IMR-90 (cell line): ENCODE results near the gene MFRP. TPM values are rescaled to one million over a fixed set of nuclear protein-coding genes. Genes with fewer than 3 reads are reported as not detected.

Experiments used
- ATAC-seq: fragments of 200-7000 bp; cut with Tn5 transposase; 2 replicates; pipeline ENCODE4 v1.9.1; 2020; ENCODE audit warnings: low read depth, mild to moderate bottlenecking, moderate library complexity
- BruUV-seq: library from RNA; stranded (reverse); fragments of 400-500 nt; replicated peaks from 2 replicates; lab custom pipeline; 2021; lab: Mats Ljungman, UMichigan
- CTCF ChIA-PET: fragments of 300-600 bp; formaldehyde crosslinking; extraction: SDS; loops from one replicate; lab custom pipeline; 2021; ENCODE audit warnings: antibody characterized with exemption; lab: Yijun Ruan, JAX
- POLR2A ChIA-PET: fragments of 300-600 bp; sonication (Branson Sonifier 250); formaldehyde crosslinking; loops from one replicate; lab custom pipeline; 2022; ENCODE audit warnings: antibody characterized with exemption; ENCODE audit not compliant: unreplicated experiment; lab: Charles Lee
- DNase-seq: peaks from one replicate; pipeline ENCODE4 v3.0.0; 2013
- H2AFZ ChIP-seq: replicated peaks from 2 replicates; pipeline ENCODE3; 2013; ENCODE audit warnings: low read length, mild to moderate bottlenecking; ENCODE audit not compliant: poor library complexity
- H2AK5ac ChIP-seq: 2 replicates; pipeline ENCODE4 v1.6.1; 2013; ENCODE audit warnings: low read depth, low read length, inconsistent platforms
- H2AK9ac ChIP-seq: replicated peaks from 2 replicates; pipeline ENCODE3; 2013; ENCODE audit warnings: mild to moderate bottlenecking, low read depth, low read length, moderate library complexity; ENCODE audit not compliant: poor library complexity
- H2BK120ac ChIP-seq: 2 replicates; pipeline ENCODE4 v1.6.1; 2013; ENCODE audit warnings: low read depth, low read length, inconsistent platforms
- H2BK15ac ChIP-seq: 3 replicates; pipeline ENCODE4 v1.6.1; 2013; ENCODE audit warnings: low read depth, low read length, inconsistent platforms
- H2BK20ac ChIP-seq: 2 replicates; pipeline ENCODE4 v1.6.1; 2013; ENCODE audit warnings: low read depth, mild to moderate bottlenecking, inconsistent platforms, low read length, moderate library complexity
- H2BK5ac ChIP-seq: 2 replicates; pipeline ENCODE4 v1.6.1; 2013; ENCODE audit warnings: mild to moderate bottlenecking, low read depth, low read length, inconsistent platforms; ENCODE audit not compliant: poor library complexity, severe bottlenecking
- H3K14ac ChIP-seq: replicated peaks from 2 replicates; pipeline ENCODE4 v1.6.1; 2013; ENCODE audit warnings: low read depth, low read length, inconsistent platforms
- H3K18ac ChIP-seq: 2 replicates; pipeline ENCODE4 v1.6.1; 2013; ENCODE audit warnings: low read depth, low read length, control low read depth
- H3K23ac ChIP-seq: 2 replicates; pipeline ENCODE4 v1.6.1; 2013; ENCODE audit warnings: low read depth, low read length, inconsistent platforms
- H3K27ac ChIP-seq: 2 replicates; pipeline ENCODE4 v1.5.1; 2013; ENCODE audit warnings: mild to moderate bottlenecking, control low read depth, low read length; ENCODE audit not compliant: insufficient read depth
- H3K27me3 ChIP-seq: 2 replicates; pipeline ENCODE4 v1.6.1; 2013; ENCODE audit warnings: low read length; ENCODE audit not compliant: control insufficient read depth, insufficient read depth
- H3K36me3 ChIP-seq: 2 replicates; pipeline ENCODE4 v1.6.1; 2013; ENCODE audit warnings: low read length, mixed read lengths; ENCODE audit not compliant: control insufficient read depth, insufficient read depth
- H3K4ac ChIP-seq: 2 replicates; pipeline ENCODE4 v1.6.1; 2013; ENCODE audit warnings: low read depth, low read length, inconsistent platforms
- H3K4me1 ChIP-seq: 2 replicates; pipeline ENCODE4 v1.6.1; 2013; ENCODE audit warnings: low read length, mixed read lengths; ENCODE audit not compliant: control insufficient read depth, insufficient read depth
- H3K4me2 ChIP-seq: 2 replicates; pipeline ENCODE4 v1.6.1; 2013; ENCODE audit warnings: low read depth, mild to moderate bottlenecking, control low read depth, low read length, moderate library complexity
- H3K4me3 ChIP-seq: 2 replicates; pipeline ENCODE4 v1.5.1; 2013; ENCODE audit warnings: low read depth, mild to moderate bottlenecking, control low read depth, low read length, moderate library complexity; ENCODE audit not compliant: insufficient read depth
- H3K56ac ChIP-seq: 2 replicates; pipeline ENCODE4 v1.6.1; 2013; ENCODE audit warnings: low read length, inconsistent platforms; ENCODE audit not compliant: insufficient read depth; ENCODE audit errors: extremely low read depth
- H3K79me1 ChIP-seq, 2 experiments: 2 replicates each; pipeline ENCODE4 v1.6.1; 2013; ENCODE audit warnings: low read length in 2 of 2, inconsistent platforms in 1 of 2, low read depth in 1 of 2
- H3K9ac ChIP-seq: 2 replicates; pipeline ENCODE4 v1.6.1; 2013; ENCODE audit warnings: low read depth, low read length, control low read depth
- H3K9me1 ChIP-seq: 2 replicates; pipeline ENCODE4 v1.6.1; 2013; ENCODE audit warnings: low read length, inconsistent platforms; ENCODE audit not compliant: insufficient read depth
- H3K9me3 ChIP-seq: 2 replicates; pipeline ENCODE4 v1.6.1; 2013; ENCODE audit warnings: low read length; ENCODE audit not compliant: control insufficient read depth, insufficient read depth
- H4K20me1 ChIP-seq: 2 replicates; pipeline ENCODE4 v1.6.1; 2013; ENCODE audit warnings: low read length, inconsistent platforms; ENCODE audit not compliant: insufficient read depth
- H4K5ac ChIP-seq: 2 replicates; pipeline ENCODE4 v1.6.1; 2013; ENCODE audit warnings: mild to moderate bottlenecking, low read depth, low read length, control low read depth
- H4K8ac ChIP-seq, 2 experiments: 2 replicates each; pipeline ENCODE4 v1.6.1; 2013; ENCODE audit warnings: low read depth in 2 of 2, low read length in 2 of 2, control low read depth in 1 of 2, inconsistent platforms in 1 of 2
- H4K91ac ChIP-seq: 2 replicates; pipeline ENCODE4 v1.6.1; 2013; ENCODE audit warnings: low read depth, low read length, inconsistent platforms; ENCODE audit not compliant: insufficient read depth
- BHLHE40 ChIP-seq: fragments of 150-350 bp; IDR thresholded peaks from 2 replicates; pipeline ENCODE4 v1.6.1; 2016; ENCODE audit warnings: mild to moderate bottlenecking, low read depth, low read length
- CEBPB ChIP-seq: IDR thresholded peaks from 2 replicates; pipeline ENCODE4 v1.6.1; 2012; ENCODE audit warnings: low read depth, low read length, improper control_type of control experiment
- FOS ChIP-seq: fragments of 150-350 bp; IDR thresholded peaks from 2 replicates; pipeline ENCODE4 v1.6.1; 2016; ENCODE audit warnings: low read depth, low read length
- POLR2A ChIP-seq: IDR thresholded peaks from 2 replicates; pipeline ENCODE4 v1.6.1; 2012; ENCODE audit warnings: mild to moderate bottlenecking, low read depth, low read length
- RAD21 ChIP-seq: IDR thresholded peaks from 2 replicates; pipeline ENCODE4 v1.6.1; 2012; ENCODE audit warnings: low read length, improper control_type of control experiment
- WGBS, 2 experiments: methylation state at CpG; one replicate each; pipeline versions ENCODE4 v1.1.5 to v1.1.7; 2013; ENCODE audit warnings: missing lambda C conversion rate in 2 of 2; ENCODE audit not compliant: insufficient read length in 1 of 2; ENCODE audit errors: extremely low coverage in 2 of 2; 5-methylcytosine and 5-hydroxymethylcytosine counted together
- dilution Hi-C: fragments of 300-500 bp; cut with HindIII; formaldehyde crosslinking; loops from one replicate; pipeline ENCODE4 v1.14.3; 2018; ENCODE audit warnings: low sequenced_read_pairs; ENCODE audit not compliant: unreplicated experiment
- in situ Hi-C: fragments of 300-500 bp; cut with MboI; formaldehyde crosslinking; loops from 3 replicates; pipeline ENCODE4 v1.14.3; 2019; ENCODE audit warnings: low sequenced_read_pairs, inconsistent platforms, mixed read lengths
- intact Hi-C: fragments of 100-400 bp; cut with micrococcal nuclease; formaldehyde crosslinking; loops from 2 replicates; pipeline ENCODE4 v1.10.0; 2022
- polyA plus RNA-seq, 3 experiments: library from polyadenylated mRNA; depleted of rRNA; stranded (reverse); fragments of >200 nt; gene quantifications; 2 replicates each; pipeline ENCODE4 v1.2.3, GENCODE V29; 2012; ENCODE audit warnings: low replicate concordance in 1 of 3
- total RNA-seq: library from RNA; depleted of rRNA; stranded (reverse); fragments of >200 nt; gene quantifications from 2 replicates; pipeline ENCODE4 v1.2.3, GENCODE V29; 2012
- TF ChIP-seq, protein P1 (sequence below): conservative IDR thresholded peaks from 2 replicates; pipeline ENCODE4 v1.5.1; 2012; ENCODE audit warnings: mild to moderate bottlenecking, low read depth, low read length, improper control_type of control experiment
- TF ChIP-seq, protein P2 (sequence below): fragments of 150-350 bp; IDR thresholded peaks from 2 replicates; pipeline ENCODE4 v1.6.1; 2016; ENCODE audit warnings: low read depth, mild to moderate bottlenecking, low read length, moderate library complexity, borderline replicate concordance

Gene MFRP
- total and polyA plus RNA-seq, 2 of the 4 experiments (the other 2 are of a cell fraction) = not detected

DNA sequence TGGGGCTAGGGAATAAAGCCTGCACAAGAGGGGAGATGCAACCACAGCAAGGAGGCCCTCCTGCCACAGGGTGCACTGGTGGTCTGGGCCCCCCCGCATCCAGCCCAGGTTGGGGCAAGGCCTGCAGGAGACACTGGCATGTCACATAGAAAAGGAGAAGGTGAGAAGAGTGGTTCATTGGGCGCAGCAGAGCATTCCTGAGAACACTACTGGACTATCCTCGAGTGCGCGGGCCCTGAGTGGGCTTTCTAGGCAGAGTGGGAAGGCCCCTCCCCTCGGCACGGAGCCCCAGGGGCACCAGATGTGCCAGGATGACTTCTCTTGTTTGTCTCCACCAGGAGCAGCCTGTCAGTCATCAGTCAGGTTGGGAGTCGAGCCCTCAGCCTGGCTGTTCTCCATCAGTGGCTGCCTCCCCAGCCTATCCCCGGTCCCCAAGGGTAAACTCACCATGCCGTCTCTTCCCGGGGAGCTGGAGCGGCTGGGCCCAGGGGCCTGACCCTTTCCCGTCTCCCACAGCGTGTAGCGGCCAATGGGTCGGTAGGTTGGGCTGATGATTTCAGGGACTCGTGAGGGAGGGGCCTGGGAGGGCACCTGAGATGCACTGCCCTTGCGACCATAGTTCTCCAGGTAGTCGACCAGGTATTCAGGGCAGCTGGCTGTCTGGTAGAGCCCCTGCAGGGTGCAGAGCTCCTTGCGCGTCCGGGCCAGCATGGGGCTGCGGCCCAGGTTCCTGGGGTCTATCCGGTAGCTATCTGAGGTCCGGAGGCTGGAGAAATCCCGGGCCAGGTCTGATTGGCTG is 26.0 kb upstream of the MFRP start (continued):
- no peak for TF ChIP-seq FOS

DNA sequence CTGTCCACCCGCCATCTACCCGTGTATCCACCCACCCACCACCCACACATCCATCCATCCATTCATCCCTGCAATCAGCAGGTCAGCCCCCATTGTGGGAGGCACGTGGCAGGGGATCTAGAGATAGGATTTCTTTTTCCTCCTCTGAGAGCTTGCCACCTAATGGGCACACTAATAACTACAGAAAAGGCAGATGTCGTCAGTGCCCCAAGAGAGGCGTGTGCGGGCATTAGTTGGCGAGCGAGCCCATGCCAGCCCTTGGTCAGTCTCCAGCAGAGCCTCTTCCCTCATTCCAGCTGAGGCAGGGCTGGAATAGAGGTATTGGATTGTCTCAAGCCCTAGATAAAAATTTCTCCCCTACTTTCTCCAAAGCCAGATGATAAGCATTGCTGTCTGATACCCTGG is 25.3 kb upstream of the MFRP start:
- no CpG with 5 or more reads among the region's 8 CpGs for WGBS, 2 experiments
- Histone ChIP-seq H2BK15ac (no peak overlapping the region), H4K20me1 (no peaks in the 10 kb centered on the region), H3K18ac (no peak overlapping the region), H2AK5ac (no peak overlapping the region), H3K27me3 (no peaks in the 10 kb centered on the region), H3K9me1 (peaks cover 6% of the 10 kb centered on the region), H3K36me3 (no peaks in the 10 kb centered on the region), H2BK120ac (no peak overlapping the region), H4K91ac (no peak overlapping the region), H2AK9ac (no peak overlapping the region), H3K4me3 (no peak overlapping the region), H3K27ac (no peak overlapping the region), H3K9ac (no peak overlapping the region), H3K56ac (no peak overlapping the region), H4K8ac (no peak overlapping the region), H3K23ac (no peak overlapping the region), H4K5ac (no peak overlapping the region), H2BK20ac (no peak overlapping the region), H3K4me1 (peaks cover 30% of the 10 kb centered on the region), H2AFZ (no peak overlapping the region), H3K4me2 (no peak overlapping the region), H2BK5ac (no peak overlapping the region), H3K4ac (no peak overlapping the region), H3K9me3 (no peaks in the 10 kb centered on the region), H3K14ac (no peak overlapping the region), H3K79me1 (no peaks in the 10 kb centered on the region)
- ChIA-PET CTCF (interaction anchor here (1.6 to 5.3 kb wide), 2 partner anchors 15 to 33 kb away, joined by 3 to 30 read pairs; no protein-coding TSS in a partner anchor), POLR2A (no interaction called here)
- in situ Hi-C loops (loop anchor here (25.0 kb wide), 1 partner anchor 741 kb away; no protein-coding TSS in a partner anchor), dilution Hi-C loops (no loop called here), intact Hi-C loops (no loop called here)
- TF ChIP-seq, protein P1, sequence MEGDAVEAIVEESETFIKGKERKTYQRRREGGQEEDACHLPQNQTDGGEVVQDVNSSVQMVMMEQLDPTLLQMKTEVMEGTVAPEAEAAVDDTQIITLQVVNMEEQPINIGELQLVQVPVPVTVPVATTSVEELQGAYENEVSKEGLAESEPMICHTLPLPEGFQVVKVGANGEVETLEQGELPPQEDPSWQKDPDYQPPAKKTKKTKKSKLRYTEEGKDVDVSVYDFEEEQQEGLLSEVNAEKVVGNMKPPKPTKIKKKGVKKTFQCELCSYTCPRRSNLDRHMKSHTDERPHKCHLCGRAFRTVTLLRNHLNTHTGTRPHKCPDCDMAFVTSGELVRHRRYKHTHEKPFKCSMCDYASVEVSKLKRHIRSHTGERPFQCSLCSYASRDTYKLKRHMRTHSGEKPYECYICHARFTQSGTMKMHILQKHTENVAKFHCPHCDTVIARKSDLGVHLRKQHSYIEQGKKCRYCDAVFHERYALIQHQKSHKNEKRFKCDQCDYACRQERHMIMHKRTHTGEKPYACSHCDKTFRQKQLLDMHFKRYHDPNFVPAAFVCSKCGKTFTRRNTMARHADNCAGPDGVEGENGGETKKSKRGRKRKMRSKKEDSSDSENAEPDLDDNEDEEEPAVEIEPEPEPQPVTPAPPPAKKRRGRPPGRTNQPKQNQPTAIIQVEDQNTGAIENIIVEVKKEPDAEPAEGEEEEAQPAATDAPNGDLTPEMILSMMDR = peak; percentile 14; the same call in 1 of the 2 replicates
- no peak for TF ChIP-seq CEBPB
- TF ChIP-seq, protein P2, sequence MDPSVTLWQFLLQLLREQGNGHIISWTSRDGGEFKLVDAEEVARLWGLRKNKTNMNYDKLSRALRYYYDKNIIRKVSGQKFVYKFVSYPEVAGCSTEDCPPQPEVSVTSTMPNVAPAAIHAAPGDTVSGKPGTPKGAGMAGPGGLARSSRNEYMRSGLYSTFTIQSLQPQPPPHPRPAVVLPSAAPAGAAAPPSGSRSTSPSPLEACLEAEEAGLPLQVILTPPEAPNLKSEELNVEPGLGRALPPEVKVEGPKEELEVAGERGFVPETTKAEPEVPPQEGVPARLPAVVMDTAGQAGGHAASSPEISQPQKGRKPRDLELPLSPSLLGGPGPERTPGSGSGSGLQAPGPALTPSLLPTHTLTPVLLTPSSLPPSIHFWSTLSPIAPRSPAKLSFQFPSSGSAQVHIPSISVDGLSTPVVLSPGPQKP = no peak
- TF ChIP-seq POLR2A = no peak
- no peak for TF ChIP-seq RAD21
- TF ChIP-seq BHLHE40 = no peak
- no TSS peak for BruUV-seq
- no peak for DNase-seq
- ATAC-seq = no peak
